Endothelial cell (in vitro differentiated cells): ENCODE data around the gene HDAC4. TPM values are rescaled to one million over a fixed set of nuclear protein-coding genes. Genes with fewer than 3 reads are reported as not detected.

Experiments
- DNase-seq: peaks from one replicate; pipeline ENCODE4 v3.0.0; 2021; ENCODE audit warnings: low spot score
- H3K27ac Mint-ChIP-seq: one replicate; pipeline ENCODE4 v1.8.0; 2021; ENCODE audit warnings: mixed read lengths, inconsistent platforms; ENCODE audit not compliant: unreplicated experiment
- H3K27me3 Mint-ChIP-seq: one replicate; pipeline ENCODE4 v1.8.0; 2021; ENCODE audit warnings: mild to moderate bottlenecking, moderate library complexity, mixed read lengths, inconsistent platforms; ENCODE audit not compliant: unreplicated experiment
- H3K36me3 Mint-ChIP-seq: one replicate; pipeline ENCODE4 v1.8.0; 2021; ENCODE audit warnings: mild to moderate bottlenecking, low read depth, mixed read lengths, inconsistent platforms; ENCODE audit not compliant: unreplicated experiment
- H3K4me1 Mint-ChIP-seq: one replicate; pipeline ENCODE4 v1.8.0; 2021; ENCODE audit warnings: mild to moderate bottlenecking, mixed read lengths, inconsistent platforms; ENCODE audit not compliant: unreplicated experiment
- H3K4me3 Mint-ChIP-seq: one replicate; pipeline ENCODE4 v1.8.0; 2021; ENCODE audit warnings: mild to moderate bottlenecking, mixed read lengths, inconsistent platforms; ENCODE audit not compliant: unreplicated experiment
- H3K9me3 Mint-ChIP-seq: one replicate; pipeline ENCODE4 v1.8.0; 2021; ENCODE audit warnings: mixed read lengths, inconsistent platforms; ENCODE audit not compliant: unreplicated experiment
- CTCF ChIP-seq: fragments of 200-600 bp; sonication (generic); IDR thresholded peaks from one replicate; pipeline ENCODE4 v1.5.0; 2021; ENCODE audit warnings: antibody characterized with exemption; ENCODE audit not compliant: unreplicated experiment
- total RNA-seq: library from RNA; stranded (reverse); fragmentation: NEBNext Ultra II Directional; extraction: Animal tissue kit (Norgen Biotek cat#: 25700); gene quantifications from one replicate; pipeline ENCODE4 v1.2.1, GENCODE V29; 2021; ENCODE audit not compliant: unreplicated experiment

Gene HDAC4
- total RNA-seq, 1 donor from 2014 or later, result 26.0 TPM

- Mint-ChIP-seq H3K36me3 (peaks cover 14% of the 10 kb centered on the region), H3K4me3 (no peak overlapping the region), H3K4me1 (no peaks in the 10 kb centered on the region), H3K27me3 (peaks cover 10% of the 10 kb centered on the region), H3K9me3 (no peaks in the 10 kb centered on the region), H3K27ac (no peak overlapping the region)
- no peak for TF ChIP-seq CTCF
- no peak for DNase-seq
Observed at GRCh38 chr2:239077260-239077659, 323.6 kb downstream of the HDAC4 start.

GRCh38 chr2:239075918-239076758 is 324.7 kb downstream of the HDAC4 start:
- H3K9me3 Mint-ChIP-seq, result no peaks in the 10 kb centered on the region
- no peak for TF ChIP-seq CTCF
- peaks cover 22% of the 10 kb centered on the region for H3K36me3 Mint-ChIP-seq
- no peak overlapping the region for H3K4me3 Mint-ChIP-seq
- H3K27ac Mint-ChIP-seq, result no peak overlapping the region
- peaks cover 10% of the 10 kb centered on the region for H3K27me3 Mint-ChIP-seq
- no peak for DNase-seq
- H3K4me1 Mint-ChIP-seq, result no peaks in the 10 kb centered on the region

- no peak for TF ChIP-seq CTCF
- DNase-seq, result no peak
- no peak overlapping the region for H3K4me3 Mint-ChIP-seq
- peaks cover 12% of the 10 kb centered on the region for H3K36me3 Mint-ChIP-seq
- H3K27me3 Mint-ChIP-seq, result peaks cover 3% of the 10 kb centered on the region
- no peaks in the 10 kb centered on the region for H3K9me3 Mint-ChIP-seq
- H3K27ac Mint-ChIP-seq, result no peak overlapping the region
- H3K4me1 Mint-ChIP-seq, result no peaks in the 10 kb centered on the region
Observed at GRCh38 chr2:239073745-239074530, 326.9 kb downstream of the HDAC4 start.

GRCh38 chr2:239073270-239073669 is 327.6 kb downstream of the HDAC4 start:
- Mint-ChIP-seq H3K4me1 (no peaks in the 10 kb centered on the region), H3K27ac (no peak overlapping the region), H3K36me3 (peaks cover 12% of the 10 kb centered on the region), H3K9me3 (no peaks in the 10 kb centered on the region), H3K27me3 (peaks cover 3% of the 10 kb centered on the region), H3K4me3 (no peak overlapping the region)
- no peak for DNase-seq
- no peak for TF ChIP-seq CTCF

- no peaks in the 10 kb centered on the region for H3K9me3 Mint-ChIP-seq
- H3K4me1 Mint-ChIP-seq, result no peaks in the 10 kb centered on the region
- DNase-seq, result no peak
- peaks cover 5% of the 10 kb centered on the region for H3K27me3 Mint-ChIP-seq
- H3K36me3 Mint-ChIP-seq, result peaks cover 14% of the 10 kb centered on the region
- H3K4me3 Mint-ChIP-seq, result peak overlapping the region; percentile 15
- no peak for TF ChIP-seq CTCF
- H3K27ac Mint-ChIP-seq, result no peak overlapping the region
Observed at GRCh38 chr2:239072786-239073185, 328.0 kb downstream of the HDAC4 start.
